GM19438 (cell line): ENCODE results near the gene RABGAP1L.

Experiments
- ATAC-seq: cut with Tn5 transposase; IDR thresholded peaks from one replicate; pipeline ENCODE4 v1.9.1; 2021; ENCODE audit warnings: low read depth; ENCODE audit not compliant: unreplicated experiment

RABGAP1L gene

GRCh38 chr1:174736831-174737230 lies 577.5 kb downstream of the RABGAP1L start:
- no peak for ATAC-seq

- no peak for ATAC-seq
These were observed 581.1 kb downstream of the RABGAP1L start for GRCh38 chr1:174740249-174740968.

- ATAC-seq, result no peak
These were observed 583.7 kb downstream of the RABGAP1L start for GRCh38 chr1:174742805-174743653.

- no peak for ATAC-seq
These were observed 584.6 kb downstream of the RABGAP1L start for GRCh38 chr1:174743654-174744561.

- ATAC-seq, result no peak
These were observed 585.6 kb downstream of the RABGAP1L start for GRCh38 chr1:174744886-174745285.

- no peak for ATAC-seq
These were observed 586.9 kb downstream of the RABGAP1L start for GRCh38 chr1:174746024-174746808.

GRCh38 chr1:174747613-174748012 lies 588.3 kb downstream of the RABGAP1L start:
- no peak for ATAC-seq

GRCh38 chr1:174748586-174748985 lies 589.3 kb downstream of the RABGAP1L start:
- no peak for ATAC-seq

GRCh38 chr1:174753131-174753530 lies 593.8 kb downstream of the RABGAP1L start:
- ATAC-seq, result no peak

GRCh38 chr1:174761335-174761734 lies 602.0 kb downstream of the RABGAP1L start:
- no peak for ATAC-seq

- no peak for ATAC-seq
These were observed 602.7 kb downstream of the RABGAP1L start for GRCh38 chr1:174761901-174762585.

GRCh38 chr1:174764191-174764590 lies 604.9 kb downstream of the RABGAP1L start:
- ATAC-seq, result no peak

GRCh38 chr1:174766727-174767126 lies 607.4 kb downstream of the RABGAP1L start:
- ATAC-seq, result no peak

GRCh38 chr1:174768516-174768915 lies 609.2 kb downstream of the RABGAP1L start:
- no peak for ATAC-seq

GRCh38 chr1:174768949-174769348 lies 609.6 kb downstream of the RABGAP1L start:
- no peak for ATAC-seq

GRCh38 chr1:174769961-174770549 lies 610.7 kb downstream of the RABGAP1L start:
- ATAC-seq, result no peak

- ATAC-seq, result no peak
These were observed 616.3 kb downstream of the RABGAP1L start for GRCh38 chr1:174775621-174776020.

GRCh38 chr1:174777262-174777661 lies 617.9 kb downstream of the RABGAP1L start:
- ATAC-seq, result no peak

GRCh38 chr1:174785510-174785909 lies 626.2 kb downstream of the RABGAP1L start:
- no peak for ATAC-seq
